ENCODE measurements around the gene GSTM4.
"Not testable (repeated sequence)": the region's sequence is repeated elsewhere in the genome, so short reads cannot be mapped to it uniquely, and the experiment has no call there.

GSTM4 gene

GRCh38 chr1:109704173-109704572, 48.3 kb downstream of the GSTM4 start:
- DNase-seq (ENCODE audit: low read depth): no peak

- no peak for DNase-seq (ENCODE audit: low read depth)
Observed at GRCh38 chr1:109705411-109705810, 49.5 kb downstream of the GSTM4 start.

- DNase-seq (ENCODE audit: low read depth): not testable (repeated sequence)
Observed at GRCh38 chr1:109708949-109709348, 53.0 kb downstream of the GSTM4 start.

GRCh38 chr1:109709822-109710221, 53.9 kb downstream of the GSTM4 start:
- DNase-seq (ENCODE audit: low read depth): not testable (repeated sequence)
